M059J (cell line): Measurements from ENCODE around the gene TRIM26. TPM values are rescaled to one million over a fixed set of nuclear protein-coding genes. Genes with fewer than 3 reads are reported as not detected.
"Not testable (repeated sequence)": the region's sequence is repeated elsewhere in the genome, so short reads cannot be mapped to it uniquely, and the experiment has no call there.

Experiments
- DNase-seq: peaks from one replicate; pipeline ENCODE4 v3.0.0-alpha.2; 2012; ENCODE audit warnings: low read depth
- total RNA-seq: library from RNA; depleted of rRNA; stranded (reverse); fragments of >200 nt; shearing (Covaris generic); gene quantifications from 2 replicates; pipeline ENCODE4 v1.2.3, GENCODE V29; 2014; rRNA removed

The TRIM26 gene
- total RNA-seq: 90.0 and 111 TPM in 2 replicates

GRCh38 chr6:30212865-30213666, at the start of gene TRIM26:
TRIM26 (minus strand) TSS chr6:30213406; CDS start chr6:30199103, 14,303 bp downstream.
- peak; percentile 99 for DNase-seq

- no peak for DNase-seq
Measured at GRCh38 chr6:30260036-30260504, 46.9 kb upstream of the TRIM26 start.

GRCh38 chr6:30259140-30260035, 46.2 kb upstream of the TRIM26 start:
- peak; percentile 89 for DNase-seq

GRCh38 chr6:30258204-30258603, 45.0 kb upstream of the TRIM26 start:
- DNase-seq: no peak

- DNase-seq: not testable (repeated sequence)
Measured at GRCh38 chr6:30252417-30252816, 39.2 kb upstream of the TRIM26 start.

GRCh38 chr6:30244560-30244959, 31.4 kb upstream of the TRIM26 start:
- DNase-seq: no peak

GRCh38 chr6:30238178-30238795, 25.1 kb upstream of the TRIM26 start:
- DNase-seq: peak; percentile 49

- DNase-seq: no peak
Measured at GRCh38 chr6:30234356-30234755, 21.1 kb upstream of the TRIM26 start.

- DNase-seq: peak; percentile 79
Measured at GRCh38 chr6:30231067-30231466, 17.9 kb upstream of the TRIM26 start.

- DNase-seq: no peak
Measured at GRCh38 chr6:30227763-30228487, 14.7 kb upstream of the TRIM26 start.

GRCh38 chr6:30227242-30227722, 14.1 kb upstream of the TRIM26 start:
- DNase-seq: no peak

- DNase-seq: no peak
Measured at GRCh38 chr6:30223339-30223738, 10.1 kb upstream of the TRIM26 start.

- not testable (repeated sequence) for DNase-seq
Measured at GRCh38 chr6:30221956-30222355, 8.8 kb upstream of the TRIM26 start.

GRCh38 chr6:30221395-30221794, 8.2 kb upstream of the TRIM26 start:
- not testable (repeated sequence) for DNase-seq

- DNase-seq: peak; percentile 77
Measured at GRCh38 chr6:30219244-30219643, 6.0 kb upstream of the TRIM26 start.

GRCh38 chr6:30216096-30216495, 2.9 kb upstream of the TRIM26 start:
- DNase-seq: no peak

GRCh38 chr6:30214657-30214982, 1.4 kb upstream of the TRIM26 start:
- DNase-seq: no peak

- peak; percentile 88 for DNase-seq
Measured at GRCh38 chr6:30213957-30214656, 901 bp upstream of the TRIM26 start.

GRCh38 chr6:30213667-30213956, 406 bp upstream of the TRIM26 start:
- DNase-seq: no peak

- no peak for DNase-seq
Measured at GRCh38 chr6:30211899-30212298, 1.3 kb downstream of the TRIM26 start.

- no peak for DNase-seq
Measured at GRCh38 chr6:30211306-30211705, 1.9 kb downstream of the TRIM26 start.
